HEK293T (cell line): ENCODE data around the gene PI4KA.
"Not testable (repeated sequence)": the region's sequence is repeated elsewhere in the genome, so short reads cannot be mapped to it uniquely, and the experiment has no call there.

ENCODE experiments used
- CTCF ChIA-PET: fragments of 350-600 bp; formaldehyde crosslinking; extraction: SDS; loops from one replicate; lab custom pipeline; 2021; ENCODE audit warnings: antibody characterized with exemption, inconsistent platforms; lab: Yijun Ruan, JAX
- POLR2A ChIA-PET: fragments of 350-600 bp; formaldehyde crosslinking; extraction: SDS; loops from one replicate; lab custom pipeline; 2020; ENCODE audit warnings: antibody characterized with exemption, inconsistent platforms; lab: Yijun Ruan, JAX
- DNase-seq: peaks from one replicate; pipeline ENCODE4 v3.0.0; 2012; ENCODE audit warnings: mixed read lengths; ENCODE audit errors: extremely low spot score
- ARNT ChIP-seq: fragments of 450-650 bp; IDR thresholded peaks from 2 replicates; pipeline ENCODE4 v1.6.1; 2017; ENCODE audit warnings: mild to moderate bottlenecking
- BHLHE40 ChIP-seq: fragments of 450-650 bp; IDR thresholded peaks from 2 replicates; pipeline ENCODE4 v1.6.1; 2016; ENCODE audit warnings: mild to moderate bottlenecking, moderate library complexity, borderline replicate concordance
- CTBP1 ChIP-seq: fragments of 450-650 bp; IDR thresholded peaks from 2 replicates; pipeline ENCODE4 v1.6.1; 2016; ENCODE audit warnings: borderline replicate concordance
- ELF4 ChIP-seq: fragments of 450-650 bp; IDR thresholded peaks from 2 replicates; pipeline ENCODE4 v1.6.1; 2017; ENCODE audit warnings: antibody characterized with exemption
- FOXA1 ChIP-seq: fragments of 450-650 bp; IDR thresholded peaks from 2 replicates; pipeline ENCODE4 v1.6.1; 2016; ENCODE audit warnings: mild to moderate bottlenecking
- FOXK2 ChIP-seq: fragments of 450-650 bp; IDR thresholded peaks from 2 replicates; pipeline ENCODE4 v1.6.1; 2016; ENCODE audit warnings: mild to moderate bottlenecking
- FOXM1 ChIP-seq: fragments of 450-650 bp; IDR thresholded peaks from 2 replicates; pipeline ENCODE4 v1.6.1; 2017; ENCODE audit warnings: mild to moderate bottlenecking, borderline replicate concordance
- HDGF ChIP-seq: fragments of 450-650 bp; IDR thresholded peaks from 2 replicates; pipeline ENCODE4 v1.6.1; 2017; ENCODE audit warnings: antibody characterized with exemption, borderline replicate concordance
- L3MBTL2 ChIP-seq: fragments of 450-650 bp; conservative IDR thresholded peaks from 2 replicates; pipeline ENCODE4 v1.6.1; 2016; ENCODE audit warnings: mild to moderate bottlenecking
- LEF1 ChIP-seq: fragments of 450-650 bp; IDR thresholded peaks from 2 replicates; pipeline ENCODE4 v1.6.1; 2017; ENCODE audit warnings: mild to moderate bottlenecking, borderline replicate concordance
- NFRKB ChIP-seq: fragments of 450-650 bp; IDR thresholded peaks from 2 replicates; pipeline ENCODE4 v1.6.1; 2016; ENCODE audit warnings: mild to moderate bottlenecking, moderate library complexity
- PKNOX1 ChIP-seq: fragments of 450-650 bp; IDR thresholded peaks from 2 replicates; pipeline ENCODE4 v1.6.1; 2016
- SP1 ChIP-seq: fragments of 450-650 bp; IDR thresholded peaks from 2 replicates; pipeline ENCODE4 v1.6.1; 2017
- SUZ12 ChIP-seq: fragments of 450-650 bp; IDR thresholded peaks from 2 replicates; pipeline ENCODE4 v1.6.1; 2016; ENCODE audit warnings: mild to moderate bottlenecking
- TARDBP ChIP-seq: fragments of 450-650 bp; IDR thresholded peaks from 2 replicates; pipeline ENCODE4 v1.6.1; 2016
- ZNF384 ChIP-seq: fragments of 450-650 bp; IDR thresholded peaks from 2 replicates; pipeline ENCODE4 v1.6.1; 2016

The PI4KA gene

GRCh38 chr22:20677684-20678242 lies 180.8 kb downstream of the PI4KA start:
- DNase-seq = no peak
- TF ChIP-seq PKNOX1 = no peak
- no peak for TF ChIP-seq L3MBTL2
- no peak for TF ChIP-seq ARNT
- TF ChIP-seq CTBP1 = no peak
- TF ChIP-seq FOXK2 = no peak
- TF ChIP-seq NFRKB = no peak
- no peak for TF ChIP-seq ZNF384
- no peak for TF ChIP-seq HDGF
- TF ChIP-seq FOXM1 = no peak
- TF ChIP-seq SP1 = no peak
- no peak for TF ChIP-seq FOXA1
- no peak for TF ChIP-seq LEF1
- TF ChIP-seq ELF4 = no peak
- no peak for TF ChIP-seq TARDBP
- no peak for TF ChIP-seq SUZ12
- POLR2A ChIA-PET = no interaction called here
- CTCF ChIA-PET = no interaction called here

GRCh38 chr22:20675613-20676012 lies 183.0 kb downstream of the PI4KA start:
- POLR2A ChIA-PET, DNase-seq, CTCF ChIA-PET: not testable (repeated sequence)

GRCh38 chr22:20674998-20675397 lies 183.6 kb downstream of the PI4KA start:
- CTCF ChIA-PET = no interaction called here
- POLR2A ChIA-PET = no interaction called here
- DNase-seq = no peak
- TF ChIP-seq CTBP1 = no peak
- no peak for TF ChIP-seq NFRKB

- CTCF ChIA-PET = interaction anchor here (0.6 kb wide), 1 partner anchor 31 kb away, joined by 4 read pairs; no protein-coding TSS in a partner anchor
Observed at GRCh38 chr22:20673295-20674195, 185.1 kb downstream of the PI4KA start.

GRCh38 chr22:20672732-20673131 lies 185.9 kb downstream of the PI4KA start:
- no peak for TF ChIP-seq ZNF384
- no peak for TF ChIP-seq BHLHE40
- TF ChIP-seq CTBP1 = no peak
- TF ChIP-seq ELF4 = no peak
- no peak for TF ChIP-seq FOXA1
- TF ChIP-seq FOXK2 = no peak
- TF ChIP-seq ARNT = no peak
- no peak for TF ChIP-seq NFRKB
- TF ChIP-seq PKNOX1 = no peak
- TF ChIP-seq SUZ12 = no peak
- no peak for TF ChIP-seq SP1
- no peak for DNase-seq
- POLR2A ChIA-PET = interaction anchor here (0.6 kb wide), 1 partner anchor 28 kb away, joined by 3 read pairs; no protein-coding TSS in a partner anchor
- CTCF ChIA-PET = no interaction called here

More at GRCh38 chr22:20673295-20674195, 185.1 kb downstream of the PI4KA start:
- DNase-seq = no peak
- POLR2A ChIA-PET = no interaction called here
- TF ChIP-seq TARDBP (no peak), ELF4 (no peak), BHLHE40 (no peak), SUZ12 (no peak), SP1 (no peak), HDGF (no peak), NFRKB (no peak), ZNF384 (no peak), FOXM1 (no peak), CTBP1 (no peak), LEF1 (no peak), FOXA1 (no peak), PKNOX1 (no peak)

GRCh38 chr22:20672082-20672424 lies 186.6 kb downstream of the PI4KA start:
- DNase-seq = no peak
- POLR2A ChIA-PET = no interaction called here
- TF ChIP-seq FOXM1 (no peak), ELF4 (no peak), L3MBTL2 (no peak), FOXA1 (no peak), SUZ12 (no peak), TARDBP (no peak), ZNF384 (no peak), FOXK2 (no peak), SP1 (no peak), BHLHE40 (no peak), CTBP1 (no peak), PKNOX1 (no peak), NFRKB (no peak), ARNT (no peak), HDGF (no peak), LEF1 (no peak)
- CTCF ChIA-PET = no interaction called here
